Measurements from ENCODE around the gene CD300E. TPM values are rescaled to one million over a fixed set of nuclear protein-coding genes. Genes with fewer than 3 reads are reported as not detected.

Gene CD300E
- total and polyA plus RNA-seq, 2 of the 4 experiments (the other 2 are of a cell fraction) = not detected

DNA sequence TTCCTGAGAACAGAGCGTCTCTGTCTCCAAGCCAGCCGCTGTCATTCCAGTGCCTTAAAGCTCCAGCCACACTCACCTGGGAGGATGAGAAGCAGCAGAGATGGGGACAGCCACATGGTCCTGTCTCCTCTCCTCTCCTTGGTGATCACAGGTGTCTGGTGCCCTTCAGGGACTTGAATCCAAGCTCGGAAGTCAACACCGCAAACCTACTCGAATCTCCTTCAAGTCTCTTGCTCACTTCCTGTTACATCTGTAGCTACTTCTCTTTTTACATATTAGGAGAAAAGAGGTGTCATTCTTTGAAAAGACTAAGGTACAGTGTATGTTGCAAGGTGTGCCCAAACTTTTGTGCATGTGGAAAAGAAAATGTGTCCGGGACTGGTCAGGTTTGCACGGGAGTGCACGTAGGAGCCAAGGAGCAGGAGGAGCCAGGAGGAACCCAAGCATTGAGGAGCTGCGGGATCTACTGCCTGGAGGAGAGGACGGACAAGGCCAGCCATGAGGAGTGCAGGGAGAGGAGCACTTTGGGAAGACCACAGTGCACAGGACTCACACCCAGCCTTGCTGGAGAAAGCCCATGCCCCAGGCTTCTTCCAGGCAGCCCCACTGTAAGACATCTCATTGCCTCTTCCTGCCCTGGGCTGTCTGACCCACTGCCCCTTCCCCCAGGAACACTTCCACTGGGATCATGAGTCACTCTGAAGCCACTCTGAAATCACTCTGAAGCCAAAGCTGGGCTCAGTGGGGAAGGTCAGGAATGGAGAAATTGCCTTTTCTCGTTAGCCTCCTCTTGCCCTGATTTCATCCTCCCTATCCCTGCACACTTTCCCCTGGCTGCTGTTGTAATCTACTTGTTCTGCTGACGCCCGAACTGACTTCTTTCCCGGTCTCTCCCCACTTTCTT, 31.2 kb downstream of the CD300E start, which contains the start of gene CD300LD:
TSS of gene CD300LD (minus strand) at position 197 of the 904 bp plus-strand sequence. CDS start at position 116, 81 bp downstream.
- no peaks in the 10 kb centered on the region for H3K36me3 ChIP-seq (ENCODE audit: control insufficient read depth, insufficient read depth, low read length)
- no peak within 1 kb of the TSS for H3K56ac ChIP-seq (ENCODE audit: extremely low read depth, insufficient read depth, low read length)
- no peak within 1 kb of the TSS for H3K23ac ChIP-seq (ENCODE audit: low read depth, low read length)
- dilution Hi-C loops (cut with HindIII; ENCODE audit: low sequenced_read_pairs, unreplicated experiment) = no loop called here
- intact Hi-C loops (cut with micrococcal nuclease) = no loop called here
- H3K4ac ChIP-seq (ENCODE audit: low read depth, low read length) = no peak within 1 kb of the TSS
- H3K14ac ChIP-seq (replicated peaks; ENCODE audit: low read depth, low read length) = no peak within 1 kb of the TSS
- no peak within 1 kb of the TSS for H2BK5ac ChIP-seq (ENCODE audit: low read depth, low read length, poor library complexity, severe bottlenecking)
- H3K27ac ChIP-seq (ENCODE audit: insufficient read depth, low read length) = no peak within 1 kb of the TSS
- H3K9me1 ChIP-seq (ENCODE audit: insufficient read depth, low read length) = no peaks in the 10 kb centered on the region
- no peak within 1 kb of the TSS for H3K18ac ChIP-seq (ENCODE audit: low read depth, low read length)
- no peaks in the 10 kb centered on the region for H3K4me1 ChIP-seq (ENCODE audit: control insufficient read depth, insufficient read depth, low read length)
- in situ Hi-C loops (cut with MboI; ENCODE audit: low sequenced_read_pairs) = no loop called here
- H4K91ac ChIP-seq (ENCODE audit: insufficient read depth, low read depth, low read length) = no peak within 1 kb of the TSS
- H4K5ac ChIP-seq (ENCODE audit: low read depth, low read length) = no peak within 1 kb of the TSS
- H2BK20ac ChIP-seq (ENCODE audit: low read depth, low read length) = no peak within 1 kb of the TSS
- ChIA-PET POLR2A (ENCODE audit: unreplicated experiment) (no interaction called here), CTCF (no interaction called here)
- H4K8ac ChIP-seq (ENCODE audit: low read depth in 2 of 2, low read length in 2 of 2) = no peak within 1 kb of the TSS
- no peaks in the 10 kb centered on the region for H3K79me1 ChIP-seq (ENCODE audit: low read depth in 1 of 2, low read length in 2 of 2)
- no peaks in the 10 kb centered on the region for H4K20me1 ChIP-seq (ENCODE audit: insufficient read depth, low read length)
- no TSS peak for BruUV-seq (replicated peaks)
- no CpG with 5 or more reads among the region's 14 CpGs for WGBS, 2 experiments (ENCODE audit: extremely low coverage in 2 of 2, insufficient read length in 1 of 2)
- H2AFZ ChIP-seq (replicated peaks; ENCODE audit: low read length, poor library complexity) = no peak within 1 kb of the TSS
- peaks cover 9% of the 10 kb centered on the region for H3K9me3 ChIP-seq (ENCODE audit: control insufficient read depth, insufficient read depth, low read length)
- no peak within 1 kb of the TSS for H2AK9ac ChIP-seq (replicated peaks; ENCODE audit: low read depth, low read length, poor library complexity)
- H3K27me3 ChIP-seq (ENCODE audit: control insufficient read depth, insufficient read depth, low read length) = no peaks in the 10 kb centered on the region
- no peak within 1 kb of the TSS for H2BK15ac ChIP-seq (ENCODE audit: low read depth, low read length)
- H2BK120ac ChIP-seq (ENCODE audit: low read depth, low read length) = no peak within 1 kb of the TSS
- no peak within 1 kb of the TSS for H2AK5ac ChIP-seq (ENCODE audit: low read depth, low read length)
- no peak within 1 kb of the TSS for H3K4me3 ChIP-seq (ENCODE audit: insufficient read depth, low read depth, low read length)
- no peak for DNase-seq
- ATAC-seq (ENCODE audit: low read depth) = no peak
- H3K4me2 ChIP-seq (ENCODE audit: low read depth, low read length) = no peak within 1 kb of the TSS
- no peak within 1 kb of the TSS for H3K9ac ChIP-seq (ENCODE audit: low read depth, low read length)
- TF ChIP-seq MXI1 (IDR thresholded peaks at IDR 0.05; ENCODE audit: borderline replicate concordance, low read depth, low read length) (no peak), RCOR1 (IDR thresholded peaks at IDR 0.05; ENCODE audit: insufficient replicate concordance, low read length) (no peak), NFE2L2 (IDR thresholded peaks at IDR 0.05; ENCODE audit: low read depth, low read length) (no peak), CTCF (conservative IDR thresholded peaks at IDR 0.05; ENCODE audit: low read depth, low read length) (no peak), SMC3 (IDR thresholded peaks at IDR 0.05; ENCODE audit: low read depth, low read length) (no peak), MAFK (IDR thresholded peaks at IDR 0.05; ENCODE audit: low read depth, low read length) (no peak), ELK1 (IDR thresholded peaks at IDR 0.05; ENCODE audit: borderline replicate concordance, low read depth, low read length) (no peak), CHD1 (IDR thresholded peaks at IDR 0.05; ENCODE audit: low read depth, low read length) (no peak), FOS (IDR thresholded peaks at IDR 0.05; ENCODE audit: low read depth, low read length) (no peak), BHLHE40 (IDR thresholded peaks at IDR 0.05; ENCODE audit: low read depth, low read length) (no peak), CEBPB (IDR thresholded peaks at IDR 0.05; ENCODE audit: low read depth, low read length) (no peak), MAZ (IDR thresholded peaks at IDR 0.05; ENCODE audit: borderline replicate concordance, low read depth, low read length) (no peak), RFX5 (IDR thresholded peaks at IDR 0.05; ENCODE audit: low read depth, low read length) (no peak), POLR2A (IDR thresholded peaks at IDR 0.05; ENCODE audit: low read depth, low read length) (no peak)
- TF ChIP-seq, protein P1, sequence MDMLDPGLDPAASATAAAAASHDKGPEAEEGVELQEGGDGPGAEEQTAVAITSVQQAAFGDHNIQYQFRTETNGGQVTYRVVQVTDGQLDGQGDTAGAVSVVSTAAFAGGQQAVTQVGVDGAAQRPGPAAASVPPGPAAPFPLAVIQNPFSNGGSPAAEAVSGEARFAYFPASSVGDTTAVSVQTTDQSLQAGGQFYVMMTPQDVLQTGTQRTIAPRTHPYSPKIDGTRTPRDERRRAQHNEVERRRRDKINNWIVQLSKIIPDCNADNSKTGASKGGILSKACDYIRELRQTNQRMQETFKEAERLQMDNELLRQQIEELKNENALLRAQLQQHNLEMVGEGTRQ (IDR thresholded peaks at IDR 0.05; ENCODE audit: low read depth, low read length) = no peak
